Measurements from ENCODE around the gene SLC7A5. TPM values are rescaled to one million over a fixed set of nuclear protein-coding genes. Genes with fewer than 3 reads are reported as not detected.

SLC7A5 gene
- total RNA-seq, 2 experiments from 2014 or later = 337 to 354 TPM

DNA sequence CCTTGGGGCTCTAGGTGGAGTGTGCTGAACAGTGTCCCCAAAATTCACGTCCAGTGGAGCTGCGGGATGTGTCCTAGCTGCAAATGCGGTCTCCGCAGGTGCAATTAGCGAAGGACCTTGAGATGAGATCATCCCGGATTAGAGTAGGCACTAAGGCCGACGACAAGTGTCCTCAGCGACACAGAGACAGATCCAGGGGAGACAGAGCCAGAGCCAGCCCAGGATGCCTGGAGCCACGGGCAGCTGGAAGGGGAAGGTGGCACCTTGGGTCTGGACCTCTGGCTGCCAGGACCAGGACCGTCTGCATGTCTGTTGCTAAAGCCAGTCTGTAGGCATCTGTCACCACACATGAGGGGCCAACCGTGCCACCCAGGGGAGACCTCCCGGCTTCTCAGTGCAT, 24.5 kb downstream of the SLC7A5 start:
- no peak overlapping the region for H3K27ac Mint-ChIP-seq
- H3K9me3 Mint-ChIP-seq (ENCODE audit: low read depth) = no peaks in the 10 kb centered on the region
- ChIA-PET CTCF (interaction anchor here (0.5 to 1.0 kb wide), 2 partner anchors 46 to 66 kb away, joined by 3 to 4 read pairs; no protein-coding TSS in a partner anchor), POLR2A (no interaction called here)
- H3K27me3 Mint-ChIP-seq = no peaks in the 10 kb centered on the region
- peaks cover 6% of the 10 kb centered on the region for H3K4me1 Mint-ChIP-seq
- peak overlapping the region; percentile 39 for H3K4me3 Mint-ChIP-seq
- DNase-seq (no peak), ATAC-seq (no peak)
- intact Hi-C loops (cut with DNase I, micrococcal nuclease) = no loop called here
- peaks cover 77% of the 10 kb centered on the region for H3K36me3 Mint-ChIP-seq (ENCODE audit: low read depth)

- Mint-ChIP-seq H3K27me3 (no peaks in the 10 kb centered on the region), H3K4me1 (peaks cover 6% of the 10 kb centered on the region), H3K9me3 (ENCODE audit: low read depth) (no peaks in the 10 kb centered on the region), H3K36me3 (ENCODE audit: low read depth) (peaks cover 76% of the 10 kb centered on the region), H3K27ac (no peak overlapping the region), H3K4me3 (no peak overlapping the region)
- no peak for DNase-seq
- ChIA-PET POLR2A (no interaction called here), CTCF (interaction anchor here (0.5 kb wide), 1 partner anchor 47 kb away, joined by 3 read pairs; no protein-coding TSS in a partner anchor)
- no peak for ATAC-seq
- intact Hi-C loops (cut with DNase I, micrococcal nuclease) = no loop called here
These were observed 25.1 kb downstream of the SLC7A5 start for GRCh38 chr16:87844120-87844733.

DNA sequence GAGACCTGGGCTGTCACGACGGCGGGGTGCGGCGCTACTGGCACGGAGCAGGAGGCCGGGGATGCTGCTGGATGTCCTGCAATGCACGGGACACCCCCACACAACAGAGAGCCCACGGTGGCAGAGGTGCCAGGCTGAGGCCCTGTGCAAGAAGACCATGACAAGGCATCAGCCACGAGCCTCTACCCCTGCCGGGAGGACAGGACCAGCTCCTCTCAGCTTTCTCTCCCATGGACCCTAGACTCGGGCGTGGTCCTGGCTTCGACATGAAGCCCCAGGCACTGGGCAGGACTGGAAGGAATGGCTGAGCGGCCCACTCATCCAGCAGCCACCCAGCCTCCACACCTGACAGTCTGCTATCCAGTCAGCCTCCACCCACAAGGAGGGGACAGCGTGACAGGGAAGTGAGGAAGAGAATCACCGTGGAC, 25.6 kb downstream of the SLC7A5 start:
- CTCF ChIA-PET = no interaction called here
- POLR2A ChIA-PET = interaction anchor here (1.4 kb wide), 1 partner anchor 65 kb away, joined by 3 read pairs; no protein-coding TSS in a partner anchor
- no peak overlapping the region for H3K4me3 Mint-ChIP-seq

DNA sequence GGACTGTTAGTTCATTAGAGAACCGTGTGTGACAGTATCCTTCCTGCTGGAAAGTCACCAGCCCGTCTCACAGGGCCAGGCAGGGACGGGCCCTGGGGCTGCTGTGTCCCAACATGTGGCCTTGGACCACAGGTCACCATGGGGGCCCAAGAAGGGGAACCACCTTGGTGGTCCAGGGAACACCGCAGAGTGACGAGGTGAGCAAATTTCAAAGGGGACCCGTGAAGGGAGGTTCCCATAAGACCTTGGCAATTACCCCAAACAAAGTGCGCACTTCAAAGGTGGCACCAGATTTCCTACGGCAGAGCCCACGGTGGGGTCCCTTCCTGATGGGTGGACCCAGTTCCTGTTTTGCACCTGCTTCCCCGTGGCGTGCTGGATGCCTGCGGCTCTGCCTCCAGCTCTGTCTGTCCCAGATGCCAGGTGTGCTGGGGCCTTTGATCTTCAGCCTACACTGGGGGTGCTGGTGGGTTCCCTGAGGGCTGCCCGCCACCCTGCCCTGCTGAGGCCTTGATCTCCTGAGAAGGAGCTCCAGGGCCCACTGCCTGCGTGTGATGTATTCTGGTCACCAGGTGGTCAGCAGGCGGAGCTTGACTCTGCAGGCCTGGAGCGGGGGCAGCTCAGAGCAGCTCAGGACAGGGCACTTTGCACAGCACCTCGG, 27.0 kb downstream of the SLC7A5 start:
- ChIA-PET POLR2A (interaction anchor here (1.4 kb wide), 1 partner anchor 63 kb away, joined by 3 read pairs; no protein-coding TSS in a partner anchor), CTCF (no interaction called here)
- H3K27ac Mint-ChIP-seq = peak overlapping the region; percentile 47
- ATAC-seq = no peak
- no peaks in the 10 kb centered on the region for H3K9me3 Mint-ChIP-seq (ENCODE audit: low read depth)
- no peak overlapping the region for H3K4me3 Mint-ChIP-seq
- H3K4me1 Mint-ChIP-seq = peaks cover 6% of the 10 kb centered on the region
- H3K36me3 Mint-ChIP-seq (ENCODE audit: low read depth) = peaks cover 70% of the 10 kb centered on the region
- H3K27me3 Mint-ChIP-seq = no peaks in the 10 kb centered on the region
- intact Hi-C loops (cut with DNase I, micrococcal nuclease) = no loop called here
- no peak for DNase-seq

More for the DNA sequence above, 25.6 kb downstream of the SLC7A5 start:
- no peaks in the 10 kb centered on the region for H3K27me3 Mint-ChIP-seq
- H3K36me3 Mint-ChIP-seq (ENCODE audit: low read depth) = peaks cover 72% of the 10 kb centered on the region
- H3K4me1 Mint-ChIP-seq = peaks cover 6% of the 10 kb centered on the region
- intact Hi-C loops (cut with DNase I, micrococcal nuclease) = no loop called here
- ATAC-seq (no peak), DNase-seq (no peak)
- H3K27ac Mint-ChIP-seq = no peak overlapping the region
- H3K9me3 Mint-ChIP-seq (ENCODE audit: low read depth) = no peaks in the 10 kb centered on the region

- ATAC-seq (no peak), DNase-seq (no peak)
- Mint-ChIP-seq H3K27me3 (no peaks in the 10 kb centered on the region), H3K4me1 (peaks cover 6% of the 10 kb centered on the region), H3K36me3 (ENCODE audit: low read depth) (peaks cover 70% of the 10 kb centered on the region), H3K27ac (no peak overlapping the region), H3K9me3 (ENCODE audit: low read depth) (no peaks in the 10 kb centered on the region), H3K4me3 (no peak overlapping the region)
- intact Hi-C loops (cut with DNase I, micrococcal nuclease) = no loop called here
- ChIA-PET CTCF (no interaction called here), POLR2A (no interaction called here)
These were observed 27.7 kb downstream of the SLC7A5 start for GRCh38 chr16:87841340-87842208.

- peaks cover 6% of the 10 kb centered on the region for H3K4me1 Mint-ChIP-seq
- ATAC-seq (no peak), DNase-seq (no peak)
- H3K27me3 Mint-ChIP-seq = no peaks in the 10 kb centered on the region
- POLR2A ChIA-PET = no interaction called here
- H3K9me3 Mint-ChIP-seq (ENCODE audit: low read depth) = no peaks in the 10 kb centered on the region
- CTCF ChIA-PET = interaction anchor here (0.7 kb wide), 1 partner anchor 38 kb away, joined by 3 read pairs; no protein-coding TSS in a partner anchor
- intact Hi-C loops (cut with DNase I, micrococcal nuclease) = no loop called here
- peaks cover 66% of the 10 kb centered on the region for H3K36me3 Mint-ChIP-seq (ENCODE audit: low read depth)
- H3K27ac Mint-ChIP-seq = no peak overlapping the region
- H3K4me3 Mint-ChIP-seq = no peak overlapping the region
These were observed 28.9 kb downstream of the SLC7A5 start for GRCh38 chr16:87840271-87840978.

DNA sequence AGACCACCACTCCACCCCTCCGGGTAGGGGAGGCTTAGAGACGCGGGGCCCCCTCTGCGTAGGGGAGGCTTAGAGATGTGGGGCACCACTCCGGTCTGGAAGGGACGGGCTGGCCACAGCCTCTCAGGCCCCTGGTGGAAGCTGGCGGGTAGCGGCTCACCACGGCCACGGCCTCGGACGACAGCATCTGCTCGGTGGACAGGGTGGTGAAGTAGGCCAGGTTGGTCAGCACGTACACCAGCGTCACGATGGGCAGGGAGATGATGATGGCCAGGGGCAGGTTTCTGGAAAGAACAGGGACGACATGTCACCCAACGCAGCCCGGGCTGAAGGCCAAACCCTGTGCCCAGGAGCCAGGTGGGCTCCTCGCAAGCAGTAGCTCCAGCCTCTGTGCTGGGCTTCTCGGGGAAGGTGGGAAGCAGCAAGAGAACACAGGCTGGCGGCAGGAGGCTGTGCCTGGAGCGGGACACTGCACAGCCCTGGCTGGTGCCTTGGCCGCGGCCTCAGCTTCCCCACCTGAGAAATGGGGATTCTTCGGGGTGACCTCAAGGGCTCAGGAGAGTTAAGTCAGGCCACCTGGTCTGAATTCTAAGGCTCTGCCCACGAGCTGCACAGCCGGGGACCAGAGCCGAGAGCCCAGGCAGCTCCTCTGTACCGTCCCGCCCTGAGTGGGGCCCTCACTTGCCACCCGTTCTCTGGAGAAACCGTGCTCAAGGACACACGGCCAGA, 29.6 kb downstream of the SLC7A5 start:
- Mint-ChIP-seq H3K4me1 (peaks cover 3% of the 10 kb centered on the region), H3K9me3 (ENCODE audit: low read depth) (no peaks in the 10 kb centered on the region), H3K4me3 (no peak overlapping the region), H3K36me3 (ENCODE audit: low read depth) (peaks cover 63% of the 10 kb centered on the region), H3K27me3 (no peaks in the 10 kb centered on the region), H3K27ac (no peak overlapping the region)
- ATAC-seq = no peak
- no peak for DNase-seq
- ChIA-PET CTCF (interaction anchor here (0.5 to 2.7 kb wide), 3 partner anchors 10 to 75 kb away, joined by 3 to 13 read pairs (median 4); no protein-coding TSS in a partner anchor), POLR2A (no interaction called here)
- intact Hi-C loops (cut with DNase I, micrococcal nuclease) = no loop called here

GRCh38 chr16:87838643-87839541, 30.4 kb downstream of the SLC7A5 start:
- Mint-ChIP-seq H3K4me3 (no peak overlapping the region), H3K36me3 (ENCODE audit: low read depth) (peaks cover 61% of the 10 kb centered on the region), H3K4me1 (peaks cover 2% of the 10 kb centered on the region), H3K27ac (no peak overlapping the region), H3K27me3 (no peaks in the 10 kb centered on the region), H3K9me3 (ENCODE audit: low read depth) (no peaks in the 10 kb centered on the region)
- CTCF ChIA-PET = interaction anchor here (0.5 to 2.7 kb wide), 3 partner anchors 11 to 74 kb away, joined by 3 to 13 read pairs (median 4); no protein-coding TSS in a partner anchor
- POLR2A ChIA-PET = interaction anchor here (1.0 kb wide), 1 partner anchor 11 kb away, joined by 3 read pairs; no protein-coding TSS in a partner anchor
- ATAC-seq = no peak
- DNase-seq = no peak
- intact Hi-C loops (cut with DNase I, micrococcal nuclease) = no loop called here

DNA sequence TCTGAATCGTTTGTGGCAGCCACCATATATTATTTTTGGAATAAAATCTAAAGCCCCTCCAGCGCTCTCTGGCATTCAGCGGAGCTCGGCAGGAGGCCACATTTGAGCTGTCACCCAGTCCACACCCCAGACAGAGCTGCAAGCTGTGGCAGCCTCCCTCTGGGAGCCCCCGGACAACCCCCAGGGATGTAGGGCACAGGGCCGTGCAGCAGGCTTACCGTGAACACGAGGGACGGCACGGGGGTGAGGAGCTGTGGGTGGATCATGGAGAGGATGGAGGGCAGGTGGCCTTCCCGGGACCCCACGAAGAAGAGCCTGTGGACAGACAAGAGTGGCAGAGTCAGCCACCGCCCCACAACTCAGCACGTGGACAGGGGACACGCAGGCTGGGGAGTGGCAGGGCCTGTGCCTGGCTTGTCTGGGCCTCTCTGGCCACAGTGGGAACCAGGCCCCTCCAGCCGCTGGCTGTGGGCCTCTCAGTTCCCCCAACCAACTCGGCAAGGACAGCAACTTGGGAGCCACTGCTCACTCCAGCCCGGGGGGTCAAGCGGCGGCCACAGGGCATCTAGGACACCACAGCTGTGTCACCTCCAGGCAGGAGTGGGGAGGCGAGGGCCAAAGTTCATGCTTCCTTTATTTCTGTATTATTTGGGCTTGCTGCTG, 31.5 kb downstream of the SLC7A5 start:
- H3K4me1 Mint-ChIP-seq = no peaks in the 10 kb centered on the region
- POLR2A ChIA-PET = interaction anchor here (1.0 kb wide), 2 partner anchors 9 to 13 kb away, joined by 3 read pairs; no protein-coding TSS in a partner anchor
- H3K36me3 Mint-ChIP-seq (ENCODE audit: low read depth) = peaks cover 60% of the 10 kb centered on the region
- CTCF ChIA-PET = interaction anchor here (2.7 kb wide), 1 partner anchor 12 kb away, joined by 13 read pairs; no protein-coding TSS in a partner anchor
- H3K27me3 Mint-ChIP-seq = no peaks in the 10 kb centered on the region
- H3K4me3 Mint-ChIP-seq = no peak overlapping the region
- no peak for ATAC-seq
- intact Hi-C loops (cut with DNase I, micrococcal nuclease) = no loop called here
- no peak overlapping the region for H3K27ac Mint-ChIP-seq
- no peak for DNase-seq
- H3K9me3 Mint-ChIP-seq (ENCODE audit: low read depth) = no peaks in the 10 kb centered on the region

Measured in activated CD4-positive, alpha-beta T cell treated with anti-CD3 and anti-CD28 coated beads for 36 hours (primary cell).